DMS79 treated with DMSO at 0.1 percent for 48 hours (cell line): ENCODE results near the gene PGP.
"Not testable (repeated sequence)": the region's sequence is repeated elsewhere in the genome, so short reads cannot be mapped to it uniquely, and the experiment has no call there.

Experiments
- DNase-seq: peaks from one replicate; lab custom pipeline; 2025; lab: John Stamatoyannopoulos, UW

The PGP gene

GRCh38 chr16:2214719-2214968, at the start of gene PGP:
PGP (minus strand) TSS chr16:2214840; CDS start chr16:2214777, 63 bp downstream.
- DNase-seq, result no peak

- not testable (repeated sequence) for DNase-seq
These were observed 48.4 kb upstream of the PGP start for GRCh38 chr16:2263026-2263425.

- DNase-seq, result no peak
These were observed 45.6 kb upstream of the PGP start for GRCh38 chr16:2260250-2260649.

- not testable (repeated sequence) for DNase-seq
These were observed 43.9 kb upstream of the PGP start for GRCh38 chr16:2258530-2258929.

- no peak for DNase-seq
These were observed 43.1 kb upstream of the PGP start for GRCh38 chr16:2257726-2258125.

- DNase-seq, result no peak
These were observed 42.0 kb upstream of the PGP start for GRCh38 chr16:2256531-2257140.

- no peak for DNase-seq
These were observed 38.7 kb upstream of the PGP start for GRCh38 chr16:2253293-2253692.

GRCh38 chr16:2252806-2253148, 38.1 kb upstream of the PGP start:
- no peak for DNase-seq

GRCh38 chr16:2251296-2252111, 36.9 kb upstream of the PGP start, which contains the start of gene ECI1:
ECI1 (minus strand) TSS chr16:2251587; CDS start chr16:2251566, 21 bp downstream.
- peak; percentile 86 for DNase-seq

GRCh38 chr16:2250652-2251295, 36.1 kb upstream of the PGP start:
- DNase-seq, result peak; percentile 45

GRCh38 chr16:2246301-2246885, 31.8 kb upstream of the PGP start:
- no peak for DNase-seq

- no peak for DNase-seq
These were observed 30.5 kb upstream of the PGP start for GRCh38 chr16:2244926-2245795.

GRCh38 chr16:2244301-2244700, 29.7 kb upstream of the PGP start:
- DNase-seq, result no peak

- no peak for DNase-seq
These were observed 29.1 kb upstream of the PGP start for GRCh38 chr16:2243781-2244180.

- no peak for DNase-seq
These were observed 28.4 kb upstream of the PGP start for GRCh38 chr16:2243031-2243528.

- DNase-seq, result no peak
These were observed 28.0 kb upstream of the PGP start for GRCh38 chr16:2242598-2242997.

- not testable (repeated sequence) for DNase-seq
These were observed 25.7 kb upstream of the PGP start for GRCh38 chr16:2240331-2240730.

GRCh38 chr16:2238838-2239675, 24.4 kb upstream of the PGP start:
- no peak for DNase-seq

- DNase-seq, result no peak
These were observed 23.7 kb upstream of the PGP start for GRCh38 chr16:2238150-2238837.

GRCh38 chr16:2237493-2238149, 23.0 kb upstream of the PGP start:
- DNase-seq, result no peak
